B cell (primary cell): ENCODE measurements around the gene NOXO1. TPM values are rescaled to one million over a fixed set of nuclear protein-coding genes. Genes with fewer than 3 reads are reported as not detected.
A peak's percentile ranks its signal among the peaks of the same experiment; 100 is the strongest.

Experiments used
- ATAC-seq: fragments of 200-7000 bp; cut with Tn5 transposase; one replicate; pipeline ENCODE4 v1.10.0; 2021; ENCODE audit warnings: low read depth, mild to moderate bottlenecking, moderate number of reproducible peaks, moderate library complexity
- CTCF ChIA-PET: fragments of 350-600 bp; sonication (Branson Sonifier 250); formaldehyde crosslinking; loops from one replicate; lab custom pipeline; 2021; ENCODE audit warnings: antibody characterized with exemption, inconsistent platforms; lab: Charles Lee
- POLR2A ChIA-PET: fragments of 350-600 bp; sonication (Branson Sonifier 250); formaldehyde crosslinking; loops from one replicate; lab custom pipeline; 2021; ENCODE audit warnings: antibody characterized with exemption; lab: Charles Lee
- DNase-seq: peaks from one replicate; pipeline ENCODE4 v3.0.0; 2013
- H2AFZ ChIP-seq: 2 replicates; pipeline ENCODE4 v1.6.1; 2012; ENCODE audit warnings: mild to moderate bottlenecking, low read depth, low read length; ENCODE audit not compliant: insufficient read depth, poor library complexity, severe bottlenecking
- H3K27ac ChIP-seq, 2 donors: 1 replicate in 1 of 2; 2 replicates in 1 of 2; pipeline ENCODE4 v1.5.1; 2012 to 2013; ENCODE audit warnings: low read length in 2 of 2, mild to moderate bottlenecking in 2 of 2, moderate library complexity in 1 of 2
- H3K27me3 ChIP-seq, 4 experiments: fragments of 200-600 bp in 1 of 4; sonication (generic) in 1 of 4; replicated peaks in 1 of 4; 1 replicate in 2 of 4; 2 replicates in 2 of 4; pipeline versions ENCODE4 v1.6.1 to v1.7.0; 2013 to 2016; ENCODE audit warnings: low read length in 3 of 4, mild to moderate bottlenecking in 2 of 4, mixed read lengths in 1 of 4, moderate library complexity in 1 of 4; ENCODE audit not compliant: insufficient read depth in 4 of 4, control insufficient read depth in 3 of 4; ENCODE audit errors: control extremely low read depth in 1 of 4
- H3K36me3 ChIP-seq, 2 experiments: replicated peaks in 1 of 2; 1 replicate in 1 of 2; 2 replicates in 1 of 2; pipeline versions ENCODE4 v1.6.1 to v1.7.1; 2013; ENCODE audit warnings: low read length in 1 of 2; ENCODE audit not compliant: insufficient read depth in 2 of 2, control insufficient read depth in 1 of 2; ENCODE audit errors: control extremely low read depth in 1 of 2, extremely low read depth in 1 of 2
- H3K4me1 ChIP-seq, 2 donors: fragments of 200-600 bp in 1 of 2; sonication (generic) in 1 of 2; 1 replicate in 1 of 2; 2 replicates in 1 of 2; pipeline versions ENCODE4 v1.5.1 to v1.6.1; 2013 to 2017; ENCODE audit warnings: low read length in 2 of 2; ENCODE audit not compliant: control insufficient read depth in 2 of 2, insufficient read depth in 2 of 2
- H3K4me2 ChIP-seq: replicated peaks from 2 replicates; pipeline ENCODE3; 2012; ENCODE audit warnings: mild to moderate bottlenecking, low read depth, low read length; ENCODE audit not compliant: poor library complexity, severe bottlenecking
- H3K4me3 ChIP-seq, 5 experiments: fragments of 200-600 bp in 1 of 5; sonication (generic) in 1 of 5; 1 replicate in 3 of 5; 2 replicates in 2 of 5; pipeline versions ENCODE4 v1.5.1 to v1.7.0; 2011 to 2016; ENCODE audit warnings: low read length in 4 of 5, mild to moderate bottlenecking in 4 of 5, low read depth in 2 of 5, control low read depth in 1 of 5, moderate library complexity in 1 of 5; ENCODE audit not compliant: insufficient read depth in 1 of 5; ENCODE audit errors: control extremely low read depth in 1 of 5, extremely low read depth in 1 of 5
- H3K79me2 ChIP-seq: fragments of 200-600 bp; sonication (generic); one replicate; pipeline ENCODE4 v1.6.0; 2016; ENCODE audit warnings: low read length; ENCODE audit not compliant: control insufficient read depth, insufficient read depth
- H3K9ac ChIP-seq: fragments of 200-600 bp; sonication (generic); 2 replicates; pipeline ENCODE4 v1.6.1; 2017; ENCODE audit warnings: mild to moderate bottlenecking, low read length, moderate library complexity
- H3K9me3 ChIP-seq, 3 donors: one replicate each; pipeline versions ENCODE4 v1.6.1 to v1.7.1; 2013; ENCODE audit warnings: low read length in 2 of 3; ENCODE audit not compliant: control insufficient read depth in 2 of 3, insufficient read depth in 1 of 3; ENCODE audit errors: control extremely low read depth in 1 of 3
- H4K20me1 ChIP-seq: 2 replicates; pipeline ENCODE4 v1.6.0; 2012; ENCODE audit warnings: mild to moderate bottlenecking, low read length; ENCODE audit not compliant: insufficient read depth, control insufficient read depth, poor library complexity, severe bottlenecking
- H3K27ac Mint-ChIP-seq: one replicate; pipeline ENCODE4 v1.8.0; 2021; ENCODE audit warnings: mixed read lengths
- H3K27me3 Mint-ChIP-seq: one replicate; pipeline ENCODE4 v1.8.0; 2021; ENCODE audit warnings: mixed read lengths
- H3K4me1 Mint-ChIP-seq: one replicate; pipeline ENCODE4 v1.8.0; 2021; ENCODE audit warnings: mixed read lengths
- H3K4me3 Mint-ChIP-seq: one replicate; pipeline ENCODE4 v1.8.0; 2021; ENCODE audit warnings: mixed read lengths
- H3K9me3 Mint-ChIP-seq: one replicate; pipeline ENCODE4 v1.8.0; 2022; ENCODE audit warnings: mixed read lengths; ENCODE audit not compliant: insufficient read depth
- EZH2 ChIP-seq: IDR thresholded peaks from 2 replicates; pipeline ENCODE4 v1.6.1; 2012; ENCODE audit warnings: borderline replicate concordance, low read depth, mild to moderate bottlenecking, moderate library complexity, low read length; ENCODE audit not compliant: insufficient read depth, poor library complexity, severe bottlenecking
- WGBS: methylation state at CpG from one replicate; pipeline ENCODE4 v1.1.5; 2013; ENCODE audit warnings: missing lambda C conversion rate; ENCODE audit not compliant: insufficient coverage; 5-methylcytosine and 5-hydroxymethylcytosine counted together
- intact Hi-C: fragments of 100-400 bp; cut with micrococcal nuclease; formaldehyde crosslinking; loops from one replicate; pipeline ENCODE4 v1.10.0; 2022
- polyA plus RNA-seq: library from polyadenylated mRNA; depleted of rRNA; stranded (reverse); fragments of >200 nt; gene quantifications from 2 replicates; pipeline ENCODE4 v1.2.3, GENCODE V29; 2012
- total RNA-seq, 2 donors: library from RNA; stranded (reverse); fragments of 120-200 nt in 1 of 2; gene quantifications; 1 replicate in 1 of 2; 2 replicates in 1 of 2; pipeline versions ENCODE4 v1.2.3 to v1.2.4, GENCODE V29; 2013 to 2022
- TF ChIP-seq, protein P1 (sequence below): fragments of 200-600 bp; IDR thresholded peaks from one replicate; pipeline ENCODE4 v1.8.0; 2022; ENCODE audit warnings: antibody characterized with exemption, mild to moderate bottlenecking

Gene NOXO1
- total and polyA plus RNA-seq, 2 donors (not counting 1 experiment from before 2014, with no cell fraction given): 0.30 to 0.74 TPM

DNA sequence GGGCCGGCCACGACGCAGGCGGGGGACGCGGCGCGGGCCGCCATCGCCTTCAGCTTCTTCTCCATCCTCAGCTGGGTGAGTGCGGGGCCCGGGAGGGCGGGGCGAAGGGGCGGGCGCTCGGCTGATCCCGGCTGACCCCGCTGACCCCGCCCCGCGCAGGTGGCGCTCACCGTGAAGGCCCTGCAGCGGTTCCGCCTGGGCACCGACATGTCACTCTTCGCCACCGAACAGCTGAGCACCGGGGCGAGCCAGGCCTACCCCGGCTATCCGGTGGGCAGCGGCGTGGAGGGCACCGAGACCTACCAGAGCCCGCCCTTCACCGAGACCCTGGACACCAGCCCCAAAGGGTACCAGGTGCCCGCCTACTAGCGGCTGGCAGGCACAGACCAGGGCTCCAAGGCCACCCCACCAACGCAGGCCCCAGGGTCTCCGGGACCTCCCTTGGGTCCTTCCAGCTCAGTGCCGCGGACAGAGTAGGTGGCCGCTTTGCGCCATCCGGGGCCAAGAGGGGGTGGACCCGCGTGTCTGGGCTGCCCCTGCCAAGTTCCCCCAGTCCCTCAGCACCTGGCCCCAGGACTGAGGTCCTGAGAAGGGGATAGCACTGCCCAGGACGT is 11.5 kb upstream of the NOXO1 start:
- peak; percentile 53 for DNase-seq
- POLR2A ChIA-PET: interaction anchor here (0.9 to 3.0 kb wide), 6 partner anchors 10 to 162 kb away, joined by 6 to 36 read pairs (median 8); partner anchors contain the start of genes RPS2, TBL3 and TRAF7

More for the DNA sequence above, 11.5 kb upstream of the NOXO1 start:
- WGBS: 59% methylated on average over 50 of the region's 50 CpGs
- Mint-ChIP-seq H3K4me3 (no peak overlapping the region), H3K4me1 (peaks cover 33% of the 10 kb centered on the region), H3K27ac (no peak overlapping the region), H3K9me3 (no peaks in the 10 kb centered on the region), H3K27me3 (no peaks in the 10 kb centered on the region)
- Histone ChIP-seq H2AFZ (peak overlapping the region; percentile 51), H3K36me3 (no peaks in the 10 kb centered on the region), H3K9ac (no peak overlapping the region), H3K4me1 (peaks cover 24 to 35% of the 10 kb centered on the region in 2 donors), H3K27me3 (no peaks in the 10 kb centered on the region), H3K4me3 (no peak overlapping the region), H3K4me2 (peak overlapping the region; percentile 58), H3K9me3 (peaks cover 0 to 13% (median 0%) of the 10 kb centered on the region in 3 donors), H3K27ac (peak overlapping the region in 1 of 2 donors; percentile 57), H3K79me2 (no peaks in the 10 kb centered on the region), H4K20me1 (no peaks in the 10 kb centered on the region)
- intact Hi-C loops: loop anchor here (1.0 to 10.0 kb wide), 5 partner anchors 16 to 784 kb away; partner anchors contain the start of genes ELOB, MSRB1, TRAF7 and ZNF598
- TF ChIP-seq EZH2: no peak
- TF ChIP-seq, protein P1, sequence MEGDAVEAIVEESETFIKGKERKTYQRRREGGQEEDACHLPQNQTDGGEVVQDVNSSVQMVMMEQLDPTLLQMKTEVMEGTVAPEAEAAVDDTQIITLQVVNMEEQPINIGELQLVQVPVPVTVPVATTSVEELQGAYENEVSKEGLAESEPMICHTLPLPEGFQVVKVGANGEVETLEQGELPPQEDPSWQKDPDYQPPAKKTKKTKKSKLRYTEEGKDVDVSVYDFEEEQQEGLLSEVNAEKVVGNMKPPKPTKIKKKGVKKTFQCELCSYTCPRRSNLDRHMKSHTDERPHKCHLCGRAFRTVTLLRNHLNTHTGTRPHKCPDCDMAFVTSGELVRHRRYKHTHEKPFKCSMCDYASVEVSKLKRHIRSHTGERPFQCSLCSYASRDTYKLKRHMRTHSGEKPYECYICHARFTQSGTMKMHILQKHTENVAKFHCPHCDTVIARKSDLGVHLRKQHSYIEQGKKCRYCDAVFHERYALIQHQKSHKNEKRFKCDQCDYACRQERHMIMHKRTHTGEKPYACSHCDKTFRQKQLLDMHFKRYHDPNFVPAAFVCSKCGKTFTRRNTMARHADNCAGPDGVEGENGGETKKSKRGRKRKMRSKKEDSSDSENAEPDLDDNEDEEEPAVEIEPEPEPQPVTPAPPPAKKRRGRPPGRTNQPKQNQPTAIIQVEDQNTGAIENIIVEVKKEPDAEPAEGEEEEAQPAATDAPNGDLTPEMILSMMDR: no peak
- no peak for ATAC-seq
- CTCF ChIA-PET: interaction anchor here (1.4 to 5.5 kb wide), 2 partner anchors 11 to 28 kb away, joined by 3 to 32 read pairs; partner anchors contain the start of gene RPS2
